ENCODE measurements around the gene SLC28A1. TPM values are rescaled to one million over a fixed set of nuclear protein-coding genes. Genes with fewer than 3 reads are reported as not detected.

The SLC28A1 gene
- total and polyA plus RNA-seq, 2 experiments from 2014 or later = 0.24 to 0.45 TPM

GRCh38 chr15:84898761-84899160 lies 14.3 kb downstream of the SLC28A1 start:
- Histone ChIP-seq H3K4me1 (ENCODE audit: low read depth) (peaks cover under 1% of the 10 kb centered on the region), H3K4me3 (no peak overlapping the region), H3K27ac (no peak overlapping the region), H3K36me3 (no peaks in the 10 kb centered on the region), H3K9me3 (ENCODE audit: low read depth) (no peaks in the 10 kb centered on the region), H3K27me3 (no peaks in the 10 kb centered on the region)
- no peak for DNase-seq (ENCODE audit: low read depth in 1 of 2, low spot score in 1 of 2)
- TF ChIP-seq CTCF (IDR thresholded peaks at IDR 0.05; ENCODE audit: low read depth, low read length) = no peak

DNA sequence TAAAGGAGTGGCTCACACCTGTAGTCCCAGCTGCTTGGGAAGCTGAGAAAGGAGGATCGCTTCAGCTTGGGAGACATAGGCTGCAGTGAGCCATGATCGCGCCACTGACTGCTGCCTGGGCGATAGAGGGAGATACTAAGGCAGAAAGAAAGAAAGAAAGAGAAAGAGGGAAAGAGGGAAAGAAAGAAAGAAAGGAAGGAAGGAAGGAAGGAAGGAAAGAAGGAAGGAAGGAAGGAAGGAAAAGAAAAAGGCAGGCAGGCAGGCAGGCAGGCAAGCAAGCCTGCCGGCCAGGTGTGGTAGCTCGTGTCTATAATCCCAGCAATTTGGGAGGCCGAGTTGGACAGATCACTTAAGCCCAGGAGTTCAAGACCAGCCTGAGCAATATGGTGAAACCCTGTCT lies 15.3 kb downstream of the SLC28A1 start:
- TF ChIP-seq CTCF (IDR thresholded peaks at IDR 0.05; ENCODE audit: low read depth, low read length) = no peak
- H3K36me3 ChIP-seq = no peaks in the 10 kb centered on the region
- H3K27ac ChIP-seq = no peak overlapping the region
- DNase-seq (ENCODE audit: low read depth in 1 of 2, low spot score in 1 of 2) = no peak
- peaks cover 11% of the 10 kb centered on the region for H3K4me1 ChIP-seq (ENCODE audit: low read depth)
- H3K27me3 ChIP-seq = no peaks in the 10 kb centered on the region
- no peak overlapping the region for H3K4me3 ChIP-seq
- no peaks in the 10 kb centered on the region for H3K9me3 ChIP-seq (ENCODE audit: low read depth)

GRCh38 chr15:84901540-84901939 lies 17.1 kb downstream of the SLC28A1 start:
- H3K4me3 ChIP-seq = no peak overlapping the region
- no peak for TF ChIP-seq CTCF (IDR thresholded peaks at IDR 0.05; ENCODE audit: low read depth, low read length)
- no peaks in the 10 kb centered on the region for H3K27me3 ChIP-seq
- H3K36me3 ChIP-seq = no peaks in the 10 kb centered on the region
- no peak for DNase-seq (ENCODE audit: low read depth in 1 of 2, low spot score in 1 of 2)
- peaks cover 12% of the 10 kb centered on the region for H3K4me1 ChIP-seq (ENCODE audit: low read depth)
- H3K27ac ChIP-seq = no peak overlapping the region
- H3K9me3 ChIP-seq (ENCODE audit: low read depth) = no peaks in the 10 kb centered on the region

- H3K27me3 ChIP-seq = no peaks in the 10 kb centered on the region
- no peak for DNase-seq (ENCODE audit: low read depth in 1 of 2, low spot score in 1 of 2)
- no peaks in the 10 kb centered on the region for H3K36me3 ChIP-seq
- no peaks in the 10 kb centered on the region for H3K9me3 ChIP-seq (ENCODE audit: low read depth)
- H3K4me3 ChIP-seq = no peak overlapping the region
- H3K4me1 ChIP-seq (ENCODE audit: low read depth) = peaks cover 17% of the 10 kb centered on the region
- H3K27ac ChIP-seq = peak overlapping the region; percentile 89
- TF ChIP-seq CTCF (IDR thresholded peaks at IDR 0.05; ENCODE audit: low read depth, low read length) = no peak
These were observed 19.3 kb downstream of the SLC28A1 start for GRCh38 chr15:84903751-84904150.

DNA sequence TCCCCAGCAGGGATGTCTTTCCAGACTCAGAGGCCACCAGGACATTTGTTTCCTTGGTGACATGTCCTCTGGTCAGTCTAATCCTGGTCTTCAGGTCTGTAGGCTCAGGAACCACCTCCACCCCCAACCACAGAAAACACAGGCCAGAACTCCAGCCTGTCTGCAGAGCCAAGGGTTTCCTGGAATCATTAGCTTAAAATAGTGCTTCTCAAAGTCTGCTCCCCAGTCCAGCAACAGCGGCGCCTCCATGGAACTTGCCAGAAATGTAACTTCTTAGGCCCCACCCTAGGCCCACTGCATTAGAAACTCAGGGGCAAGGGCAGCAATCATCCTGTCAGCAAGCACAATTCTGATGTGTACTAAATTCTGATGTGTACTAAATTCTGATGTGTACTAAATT lies 20.0 kb downstream of the SLC28A1 start:
- no peaks in the 10 kb centered on the region for H3K27me3 ChIP-seq
- H3K36me3 ChIP-seq = no peaks in the 10 kb centered on the region
- DNase-seq (ENCODE audit: low read depth in 1 of 2, low spot score in 1 of 2) = no peak
- TF ChIP-seq CTCF (IDR thresholded peaks at IDR 0.05; ENCODE audit: low read depth, low read length) = no peak
- H3K4me1 ChIP-seq (ENCODE audit: low read depth) = peaks cover 17% of the 10 kb centered on the region
- no peaks in the 10 kb centered on the region for H3K9me3 ChIP-seq (ENCODE audit: low read depth)
- peak overlapping the region; percentile 89 for H3K27ac ChIP-seq
- H3K4me3 ChIP-seq = no peak overlapping the region

All from cardiac muscle cell (in vitro differentiated cells and primary cell).